PC-3 (cell line): ENCODE data around the gene C2orf74.

Source experiments
- EZH2phosphoT487 ChIP-seq: fragments of 300-600 bp; sonication (generic); IDR thresholded peaks from 2 replicates; pipeline ENCODE4 v1.6.1; 2018; ENCODE audit warnings: mild to moderate bottlenecking, antibody characterized with exemption, low read length, borderline replicate concordance
- TF ChIP-seq, protein P1 (sequence below): fragments of 300-600 bp; sonication (generic); conservative IDR thresholded peaks from 2 replicates; pipeline ENCODE4 v1.5.1; 2017; ENCODE audit warnings: antibody characterized with exemption, low read depth, mild to moderate bottlenecking, low read length

DNA sequence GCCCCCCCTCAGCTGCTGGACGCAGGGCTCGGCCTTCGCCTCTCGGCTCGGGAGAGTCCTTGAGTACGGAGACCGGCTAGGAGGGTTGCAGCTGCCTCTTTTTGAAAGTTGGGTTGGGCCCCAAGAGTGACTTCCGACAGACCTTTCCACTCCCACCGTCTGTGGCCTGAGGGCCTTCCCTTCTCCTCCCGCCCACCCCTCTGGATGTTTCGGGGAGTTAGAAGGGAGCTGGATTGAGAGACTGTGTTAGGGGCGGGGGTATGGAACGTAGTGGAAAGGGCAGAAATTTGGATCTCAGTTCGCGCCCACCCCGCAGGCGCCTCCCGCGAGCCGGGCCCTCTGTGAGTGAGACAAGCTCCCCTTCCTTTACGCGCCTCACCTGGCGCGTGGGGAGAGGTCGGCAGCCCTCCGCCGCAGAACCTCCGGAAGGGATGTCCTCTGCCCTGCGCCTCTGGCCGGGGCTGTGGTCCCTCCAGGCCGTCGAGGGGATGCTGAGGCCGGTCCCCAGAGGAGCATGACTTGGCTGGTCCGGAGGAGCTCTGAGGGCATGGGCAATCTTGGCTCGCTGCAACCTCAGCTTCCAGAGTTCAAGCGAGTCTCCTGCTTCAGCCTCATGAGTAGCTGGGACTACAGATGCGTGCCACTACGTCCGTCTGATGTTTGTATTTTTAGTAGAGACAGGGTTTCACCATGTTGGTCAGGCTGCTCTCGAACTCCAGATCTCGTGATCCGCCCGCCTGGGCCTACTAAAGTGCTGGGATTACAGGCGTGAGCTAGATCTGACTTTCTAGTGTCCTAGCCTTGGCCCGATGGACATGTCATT lies 15.9 kb downstream of the C2orf74 start:
- TF ChIP-seq, protein P1, sequence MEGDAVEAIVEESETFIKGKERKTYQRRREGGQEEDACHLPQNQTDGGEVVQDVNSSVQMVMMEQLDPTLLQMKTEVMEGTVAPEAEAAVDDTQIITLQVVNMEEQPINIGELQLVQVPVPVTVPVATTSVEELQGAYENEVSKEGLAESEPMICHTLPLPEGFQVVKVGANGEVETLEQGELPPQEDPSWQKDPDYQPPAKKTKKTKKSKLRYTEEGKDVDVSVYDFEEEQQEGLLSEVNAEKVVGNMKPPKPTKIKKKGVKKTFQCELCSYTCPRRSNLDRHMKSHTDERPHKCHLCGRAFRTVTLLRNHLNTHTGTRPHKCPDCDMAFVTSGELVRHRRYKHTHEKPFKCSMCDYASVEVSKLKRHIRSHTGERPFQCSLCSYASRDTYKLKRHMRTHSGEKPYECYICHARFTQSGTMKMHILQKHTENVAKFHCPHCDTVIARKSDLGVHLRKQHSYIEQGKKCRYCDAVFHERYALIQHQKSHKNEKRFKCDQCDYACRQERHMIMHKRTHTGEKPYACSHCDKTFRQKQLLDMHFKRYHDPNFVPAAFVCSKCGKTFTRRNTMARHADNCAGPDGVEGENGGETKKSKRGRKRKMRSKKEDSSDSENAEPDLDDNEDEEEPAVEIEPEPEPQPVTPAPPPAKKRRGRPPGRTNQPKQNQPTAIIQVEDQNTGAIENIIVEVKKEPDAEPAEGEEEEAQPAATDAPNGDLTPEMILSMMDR, result no peak
- no peak for TF ChIP-seq EZH2phosphoT487
